Heart right ventricle (tissue), 16 donors: ENCODE results near the gene UTP18. TPM values are rescaled to one million over a fixed set of nuclear protein-coding genes. Genes with fewer than 3 reads are reported as not detected.
"Not testable (repeated sequence)": the region's sequence is repeated elsewhere in the genome, so short reads cannot be mapped to it uniquely, and the experiment has no call there.

Source experiments
- ATAC-seq, 8 donors: fragments of 200-7000 bp; cut with Tn5 transposase; one replicate each; pipeline ENCODE4 v1.9.1; 2020; ENCODE audit warnings: mild to moderate bottlenecking in 8 of 8, moderate library complexity in 8 of 8, moderate number of reproducible peaks in 1 of 8
- DNase-seq, 2 donors: peaks; one replicate each; pipeline ENCODE4 v3.0.0-alpha.2; 2020
- H3K27ac ChIP-seq, 10 donors: fragments of 200-600 bp; sonication (generic) in 2 of 10; one replicate each; pipeline versions ENCODE4 v1.5.0 to v1.8.0; 2020 to 2022; ENCODE audit warnings: mild to moderate bottlenecking in 3 of 10
- H3K27me3 ChIP-seq, 7 donors: fragments of 200-600 bp; one replicate each; pipeline ENCODE4 v1.8.0; 2021 to 2022; ENCODE audit warnings: mild to moderate bottlenecking in 2 of 7
- H3K36me3 ChIP-seq, 9 donors: fragments of 200-600 bp; sonication (generic) in 1 of 9; one replicate each; pipeline versions ENCODE4 v1.5.0 to v1.8.0; 2020 to 2022; ENCODE audit warnings: mild to moderate bottlenecking in 2 of 9
- H3K4me1 ChIP-seq, 9 donors: fragments of 200-600 bp; sonication (generic) in 1 of 9; one replicate each; pipeline versions ENCODE4 v1.5.0 to v1.8.0; 2020 to 2022; ENCODE audit warnings: mild to moderate bottlenecking in 4 of 9
- H3K4me3 ChIP-seq, 10 donors: fragments of 200-600 bp; sonication (generic) in 2 of 10; one replicate each; pipeline versions ENCODE4 v1.5.0 to v1.8.0; 2020 to 2022; ENCODE audit warnings: mild to moderate bottlenecking in 7 of 10, moderate library complexity in 2 of 10
- H3K9me3 ChIP-seq, 11 donors: fragments of 200-600 bp in 10 of 11; sonication (generic) in 2 of 11; one replicate each; pipeline versions ENCODE4 v1.5.0 to v1.8.0; 2013 to 2022; ENCODE audit warnings: mild to moderate bottlenecking in 2 of 11, control low read depth in 1 of 11, moderate library complexity in 1 of 11
- CTCF ChIP-seq, 9 donors: fragments of 200-600 bp; sonication (generic) in 2 of 9; IDR thresholded peaks; one replicate each; pipeline versions ENCODE4 v1.5.0 to v1.8.0; 2021 to 2022; ENCODE audit warnings: antibody characterized with exemption in 9 of 9, mild to moderate bottlenecking in 5 of 9, moderate library complexity in 1 of 9
- WGBS, 2 donors: extraction: QIAGEN DNeasy Blood & Tissue Kit; methylation state at CpG; one replicate each; pipeline ENCODE4 v1.1.7; 2013; ENCODE audit warnings: inconsistent platforms in 1 of 2; 5-methylcytosine and 5-hydroxymethylcytosine counted together
- intact Hi-C, 10 donors: fragments of 100-400 bp; cut with DNase I; formaldehyde crosslinking; loops; one replicate each; pipeline versions ENCODE4 v1.11.1 to v1.14.2; 2022
- polyA plus RNA-seq, 2 donors: library from polyadenylated mRNA; stranded (reverse); fragments of 200-250 nt; gene quantifications; one replicate each; pipeline ENCODE4 v1.2.3, GENCODE V29; 2013
- total RNA-seq, 10 donors: library from RNA; stranded (reverse); fragmentation: NEBNext Ultra II Directional in 3 of 10; extraction: Animal tissue kit (Norgen Biotek cat#: 25700) in 3 of 10; gene quantifications; one replicate each; pipeline versions ENCODE4 v1.2.1 to v1.2.4, GENCODE V29; 2021 to 2023
- donor health status: Arrhythmogenic right ventricular cardiomyopathy.
- donor health status: ischemic (EF 13 %, LVEDD 7.1; RV severe dilation, severe dysfunction).
- donor health status: healthy with polysubstance abuse.
- donor health status: DM: no; HTN: yes; CAD: no.
- donor health status: DM: no; HTN: no; CAD: no.
- donor health status: ischemic (EF 25% LVEDD 6.9; RV normal size, moderate dysfunction).
- donor health status: ischemic (EF 25% LVEDD 5.7; RV mildly dilated, moderate dysfunction).
- donor health status: healthy.
- donor health status: DM: yes; HTN: yes; CAD: no.
- donor health status: Ischemic cardiomyopathy.
- donor health status: ischemic (EF 35%, LVEDD 5.7; RV mildly dilated, moderate dysfunction).
- donor health status: nonischemic (EF 11% LVEDD 7.7; RV severe dilation, severe dysfunction).
- donor health status: DM: yes; HTN: yes; CAD: no.
- donor health status: PGD.
- donor health status: ischemic (EF 29% LVEDD 5.4; RV normal size, mild dysfunction).
- donor health status: nonischemic (EF 23%, LVEDD 6.1; RV moderate dilation, normal function).

The UTP18 gene
- total and polyA plus RNA-seq, 12 donors, result 4.8 to 13.4 (median 8.1) TPM

GRCh38 chr17:51279183-51279582 lies 18.8 kb downstream of the UTP18 start:
- H3K27me3 ChIP-seq, result no peaks in the 10 kb centered on the region
- no peaks in the 10 kb centered on the region for H3K9me3 ChIP-seq
- TF ChIP-seq CTCF (IDR thresholded peaks at IDR 0.05), result no peak
- no peak overlapping the region for H3K4me3 ChIP-seq
- DNase-seq (no peak), ATAC-seq (no peak)
- H3K27ac ChIP-seq, result no peak overlapping the region
- peaks cover 0 to 100% (median 50%) of the 10 kb centered on the region in 9 donors for H3K36me3 ChIP-seq
- peaks cover 0 to 6% (median 0%) of the 10 kb centered on the region in 9 donors for H3K4me1 ChIP-seq
- intact Hi-C loops, result no loop called here

DNA sequence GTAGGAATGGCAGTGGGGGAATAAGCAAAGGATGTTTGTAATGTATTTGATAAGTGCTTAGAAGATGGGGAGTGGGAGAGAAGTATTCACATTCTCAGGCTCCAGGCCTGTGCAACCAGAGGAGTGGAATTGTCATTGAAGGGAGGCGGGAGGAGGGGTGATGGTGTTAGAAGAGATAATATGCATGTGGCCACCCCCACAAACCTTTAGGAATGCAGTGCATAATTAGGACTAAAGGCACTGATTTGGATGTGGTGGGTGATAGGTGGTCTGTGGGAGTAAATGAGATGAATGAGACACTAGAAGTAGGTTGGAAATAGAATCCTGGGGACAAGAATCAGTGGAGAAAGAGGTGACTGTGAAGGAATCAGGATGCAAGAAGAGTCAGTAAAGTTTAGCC lies 27.1 kb downstream of the UTP18 start:
- Histone ChIP-seq H3K9me3 (no peaks in the 10 kb centered on the region), H3K27me3 (no peaks in the 10 kb centered on the region), H3K4me1 (peaks cover 0 to 3% (median 0%) of the 10 kb centered on the region in 9 donors), H3K4me3 (no peak overlapping the region), H3K36me3 (peaks cover 0 to 100% (median 52%) of the 10 kb centered on the region in 9 donors), H3K27ac (no peak overlapping the region)
- intact Hi-C loops, result no loop called here
- WGBS, 2 donors, result 94 to 100% methylated on average over 1 of the region's 1 CpG
- TF ChIP-seq CTCF (IDR thresholded peaks at IDR 0.05), result no peak
- ATAC-seq, result no peak
- no peak for DNase-seq

DNA sequence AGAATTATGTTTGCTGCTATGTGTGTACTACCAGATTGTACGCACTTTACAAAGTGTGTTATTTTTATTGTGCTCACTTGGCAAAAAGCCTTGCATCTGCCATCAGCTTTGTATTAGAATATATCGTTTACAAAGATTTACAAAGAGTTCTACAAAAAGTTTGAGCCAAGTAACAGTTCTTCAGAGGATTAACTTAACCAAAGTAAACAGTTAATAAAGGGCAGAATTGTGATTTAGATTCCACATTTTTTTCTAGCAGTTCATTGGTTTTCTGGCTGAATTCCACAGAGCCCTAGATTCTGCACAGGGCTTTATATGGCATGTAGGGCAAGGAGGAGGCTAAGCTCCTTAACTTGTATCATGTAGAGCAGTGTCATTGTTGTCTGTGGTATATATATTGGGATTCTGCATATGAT lies 29.4 kb downstream of the UTP18 start:
- Histone ChIP-seq H3K36me3 (peaks cover 0 to 100% (median 50%) of the 10 kb centered on the region in 9 donors), H3K4me1 (no peaks in the 10 kb centered on the region), H3K27me3 (no peaks in the 10 kb centered on the region), H3K27ac (no peak overlapping the region), H3K4me3 (no peak overlapping the region), H3K9me3 (peaks cover 0 to 3% (median 0%) of the 10 kb centered on the region in 11 donors)
- no peak for TF ChIP-seq CTCF (IDR thresholded peaks at IDR 0.05)
- WGBS, 2 donors, result 60 to 69% methylated on average over 2 of the region's 2 CpGs
- intact Hi-C loops, result loop anchor here in 2 of 10 donors (10.0 kb wide), 1 partner anchor 245 kb away; no protein-coding TSS in a partner anchor
- DNase-seq, result no peak
- ATAC-seq, result no peak

- intact Hi-C loops, result loop anchor here in 2 of 10 donors (10.0 kb wide), 1 partner anchor 240 kb away; no protein-coding TSS in a partner anchor
- peaks cover 0 to 88% (median 14%) of the 10 kb centered on the region in 9 donors for H3K36me3 ChIP-seq
- not testable (repeated sequence) for ATAC-seq, H3K27ac ChIP-seq, DNase-seq, H3K4me1 ChIP-seq, H3K9me3 ChIP-seq, H3K4me3 ChIP-seq, H3K27me3 ChIP-seq
- WGBS, 2 donors, result 98 to 100% methylated on average over 2 of the region's 2 CpGs
These were observed 34.0 kb downstream of the UTP18 start for GRCh38 chr17:51294338-51294737.
